Activated CD8-positive, alpha-beta memory T cell treated with anti-CD3 and anti-CD28 coated beads, Interleukin-2, amount 50 U/mL, for 1 hour (primary cell): ENCODE measurements around the gene CCL17.
"Not testable (repeated sequence)": the region's sequence is repeated elsewhere in the genome, so short reads cannot be mapped to it uniquely, and the experiment has no call there.

Source experiments
- DNase-seq: peaks from one replicate; pipeline ENCODE4 v3.0.0-alpha.2; 2020; ENCODE audit errors: extremely low read depth

CCL17 gene

GRCh38 chr16:57395026-57395425 is 9.5 kb upstream of the CCL17 start:
- DNase-seq: no peak

- no peak for DNase-seq
Measured at GRCh38 chr16:57396786-57397185, 7.8 kb upstream of the CCL17 start.

GRCh38 chr16:57397493-57397892 is 7.1 kb upstream of the CCL17 start:
- not testable (repeated sequence) for DNase-seq

DNA sequence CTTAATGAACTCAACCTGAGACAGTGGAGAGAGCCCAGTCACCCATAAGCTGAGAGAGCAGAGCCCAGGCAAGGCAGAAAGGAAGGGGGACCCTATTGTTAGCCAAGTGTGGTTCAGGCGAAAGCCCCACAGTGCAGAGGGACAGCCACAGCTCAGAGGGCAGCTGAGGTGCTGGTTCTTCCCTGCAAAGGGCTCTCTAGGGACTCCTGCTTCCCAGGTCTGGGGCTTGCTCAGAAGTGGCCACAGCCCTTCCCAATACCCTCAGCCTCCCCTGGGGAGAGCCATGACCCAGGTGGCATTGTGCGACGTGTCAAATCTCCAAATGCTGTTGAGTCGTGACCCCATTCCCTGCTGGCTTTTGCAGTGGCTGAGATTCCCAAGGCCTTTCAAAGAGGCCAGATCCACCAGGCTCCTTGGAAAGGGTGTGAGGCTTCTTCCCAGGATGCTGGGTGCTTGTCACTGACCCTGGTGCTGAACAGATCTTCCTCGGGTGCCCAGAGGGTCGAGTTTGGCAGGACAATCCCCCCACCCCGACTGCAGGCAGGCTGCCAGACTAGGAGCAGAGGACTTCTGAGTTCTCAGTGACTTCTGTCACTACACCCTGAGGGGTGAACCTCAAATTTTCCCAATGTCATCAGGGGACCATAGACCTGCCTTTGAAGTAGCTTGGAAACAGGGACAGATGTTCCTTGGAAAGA is 2.5 kb upstream of the CCL17 start:
- DNase-seq: no peak

- DNase-seq: no peak
Measured at GRCh38 chr16:57405097-57405496, 530 bp downstream of the CCL17 start.

GRCh38 chr16:57406881-57407280 is 2.3 kb downstream of the CCL17 start:
- DNase-seq: no peak

DNA sequence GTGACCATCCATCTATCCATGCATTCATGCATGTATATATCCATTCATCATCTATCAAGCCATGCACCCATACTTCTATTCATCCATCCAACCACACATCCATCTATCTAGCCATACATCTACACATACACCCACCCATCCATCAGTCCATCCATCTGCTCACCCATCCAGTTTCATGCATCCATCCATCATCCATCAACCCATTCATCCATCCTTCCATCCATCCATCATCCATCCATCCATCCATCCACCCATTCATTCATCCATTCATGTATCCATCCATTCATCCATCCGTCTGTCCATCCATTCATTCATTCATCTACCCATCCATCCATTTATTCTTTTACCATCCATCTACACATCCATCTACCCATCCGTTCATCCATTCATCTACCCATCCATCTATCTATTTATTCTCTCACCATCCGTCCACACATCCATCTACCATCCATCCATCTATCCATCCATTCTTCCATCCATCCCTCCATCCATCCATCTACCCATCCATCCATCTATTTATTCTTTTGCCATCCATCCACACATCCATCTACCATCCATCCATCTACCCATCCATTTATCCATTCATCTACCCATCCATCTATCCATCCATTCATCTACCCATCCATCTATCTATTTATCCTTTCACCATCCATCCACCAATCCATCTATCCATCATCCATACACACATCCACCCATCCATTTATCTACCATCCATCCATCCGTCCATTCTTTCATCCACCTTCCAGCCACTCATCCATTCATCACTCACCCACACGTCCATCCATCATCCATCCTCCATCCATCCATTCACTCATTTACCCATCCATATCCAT is 3.2 kb downstream of the CCL17 start:
- no peak for DNase-seq

DNA sequence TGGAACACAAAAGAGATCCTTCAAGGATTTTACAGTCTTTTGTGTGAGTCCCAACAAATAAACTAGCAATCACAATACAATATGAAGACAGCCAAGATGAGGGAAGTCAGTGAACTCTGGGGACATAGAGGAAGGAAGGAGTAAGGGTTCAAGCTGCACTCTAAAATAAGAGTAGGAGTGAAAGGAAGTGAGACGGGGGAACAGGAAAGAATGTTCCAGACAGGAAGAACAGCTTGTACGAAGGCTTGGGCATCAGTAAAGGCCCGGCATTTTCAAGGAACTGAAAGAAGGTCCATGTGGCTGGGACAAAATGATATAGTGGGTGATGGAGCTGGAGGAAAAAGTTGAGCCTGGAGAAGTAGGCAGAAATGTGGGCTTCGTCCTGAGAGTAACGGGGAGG is 4.5 kb downstream of the CCL17 start:
- no peak for DNase-seq

DNA sequence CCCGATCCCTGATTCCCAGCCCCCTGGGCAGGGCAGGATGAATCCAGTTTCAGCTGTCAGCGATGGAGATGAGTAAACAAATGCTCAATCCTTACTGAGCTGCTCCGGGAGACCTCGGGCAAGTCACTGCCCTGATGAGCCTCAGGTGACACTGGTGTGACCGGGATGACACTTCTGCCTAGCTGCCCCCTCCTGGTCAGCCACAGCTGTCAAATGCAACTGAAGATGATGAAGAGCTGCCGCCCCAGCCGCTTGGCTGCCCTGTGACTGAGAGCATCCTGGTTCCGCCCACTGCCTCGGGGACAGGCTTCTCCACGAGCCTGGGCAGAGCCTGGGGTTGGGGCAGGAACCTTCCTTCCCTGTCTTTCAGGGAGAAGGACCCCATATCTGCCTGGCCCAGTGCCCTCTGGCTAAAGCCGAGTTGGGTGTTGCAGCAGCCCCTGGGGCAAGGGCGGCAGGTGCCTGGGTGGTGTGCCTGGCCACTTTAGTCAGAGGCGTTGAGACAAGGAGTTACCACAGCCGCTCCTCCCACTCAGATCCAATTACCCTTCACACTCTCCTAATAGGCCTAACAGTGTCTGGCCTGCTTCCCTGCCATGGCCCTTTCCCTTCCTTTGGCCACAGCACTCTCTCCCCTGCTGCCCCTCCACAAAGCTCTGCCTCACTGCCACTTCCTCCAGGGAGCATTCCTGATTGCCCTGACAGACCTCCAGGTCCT is 5.5 kb downstream of the CCL17 start:
- no peak for DNase-seq

- no peak for DNase-seq
Measured at GRCh38 chr16:57411362-57411976, 6.9 kb downstream of the CCL17 start.

GRCh38 chr16:57412584-57412983 is 8.0 kb downstream of the CCL17 start:
- no peak for DNase-seq

DNA sequence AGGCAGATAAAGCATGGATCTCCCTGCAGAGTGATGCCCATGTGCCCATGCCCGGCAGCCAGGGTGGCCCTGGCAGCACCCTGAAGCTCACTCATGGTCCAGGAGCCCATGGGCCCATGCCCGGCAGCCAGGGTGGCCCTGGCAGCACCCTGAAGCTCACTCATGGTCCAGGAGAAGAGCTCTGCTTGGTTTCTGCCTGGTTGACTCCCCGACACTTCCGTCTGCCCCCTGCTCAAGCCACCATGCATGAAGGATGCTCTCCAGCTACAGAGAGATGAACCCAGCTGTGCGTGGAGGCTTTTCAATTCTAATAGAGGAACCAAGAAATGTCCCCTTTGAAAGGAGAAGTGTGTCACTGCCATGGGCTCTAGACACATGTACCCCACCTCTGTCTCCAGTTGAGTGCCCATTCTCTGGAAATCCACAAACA is 8.7 kb downstream of the CCL17 start:
- DNase-seq: no peak

DNA sequence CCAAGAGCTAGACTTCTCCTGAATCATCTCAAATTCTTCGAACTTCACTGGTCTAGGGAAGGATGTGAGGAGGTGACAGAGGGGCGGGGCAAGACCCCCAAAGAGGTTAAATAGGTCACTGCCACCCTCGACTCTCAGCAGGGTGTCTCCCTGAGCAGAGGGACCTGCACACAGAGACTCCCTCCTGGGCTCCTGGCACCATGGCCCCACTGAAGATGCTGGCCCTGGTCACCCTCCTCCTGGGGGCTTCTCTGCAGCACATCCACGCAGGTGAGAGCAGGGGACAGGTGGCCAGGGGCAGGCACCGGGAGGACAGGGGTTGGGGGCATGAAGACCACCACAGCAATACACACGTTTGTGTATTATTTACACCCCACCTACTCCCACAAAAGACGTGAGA is 9.2 kb downstream of the CCL17 start:
- no peak for DNase-seq

- no peak for DNase-seq
Measured at GRCh38 chr16:57416084-57416483, 11.5 kb downstream of the CCL17 start.

DNA sequence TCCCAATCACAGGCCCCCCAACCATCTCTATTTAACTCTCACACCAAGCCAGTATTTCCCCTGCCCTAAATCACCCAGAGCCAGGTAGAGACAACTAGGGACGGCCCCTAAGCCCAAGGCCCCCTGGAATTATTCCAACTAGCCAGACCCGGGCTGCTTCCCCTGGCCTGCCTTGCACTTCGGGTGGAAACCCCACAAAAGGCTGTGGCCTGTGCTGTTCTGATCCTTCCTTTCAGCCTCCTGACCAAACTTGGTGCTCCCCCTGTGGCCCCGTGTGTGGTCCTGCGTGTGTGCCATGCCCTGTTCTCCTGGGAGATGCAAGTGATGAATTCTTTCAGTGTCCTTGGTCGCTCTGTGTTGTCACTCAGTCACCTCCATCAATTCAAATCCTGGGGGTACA is 14.9 kb downstream of the CCL17 start:
- no peak for DNase-seq

GRCh38 chr16:57422026-57422944 is 17.7 kb downstream of the CCL17 start:
- no peak for DNase-seq

GRCh38 chr16:57423152-57423551 is 18.6 kb downstream of the CCL17 start:
- no peak for DNase-seq

- no peak for DNase-seq
Measured at GRCh38 chr16:57424583-57424982, 20.0 kb downstream of the CCL17 start.

GRCh38 chr16:57426356-57426755 is 21.8 kb downstream of the CCL17 start:
- DNase-seq: no peak

DNA sequence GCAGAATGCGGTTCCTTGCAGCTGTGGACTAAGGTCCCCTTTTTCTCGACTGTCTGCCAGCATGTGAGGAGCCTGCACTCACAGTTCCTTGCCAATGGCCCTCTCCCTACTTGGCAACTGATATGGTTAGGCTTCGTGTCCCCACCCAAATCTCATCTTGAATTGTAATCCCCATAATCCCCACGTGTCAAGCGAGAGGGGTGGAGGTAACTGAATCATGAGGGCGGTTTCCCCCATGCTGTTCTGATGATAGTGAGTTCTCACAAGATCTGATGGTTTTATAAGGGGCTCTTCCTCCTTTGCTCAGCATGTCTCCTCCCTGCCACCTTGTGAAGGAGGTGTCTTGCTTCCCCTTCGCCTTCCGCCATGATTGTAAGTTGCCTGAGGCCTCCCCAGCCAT is 22.7 kb downstream of the CCL17 start:
- DNase-seq: no peak

DNA sequence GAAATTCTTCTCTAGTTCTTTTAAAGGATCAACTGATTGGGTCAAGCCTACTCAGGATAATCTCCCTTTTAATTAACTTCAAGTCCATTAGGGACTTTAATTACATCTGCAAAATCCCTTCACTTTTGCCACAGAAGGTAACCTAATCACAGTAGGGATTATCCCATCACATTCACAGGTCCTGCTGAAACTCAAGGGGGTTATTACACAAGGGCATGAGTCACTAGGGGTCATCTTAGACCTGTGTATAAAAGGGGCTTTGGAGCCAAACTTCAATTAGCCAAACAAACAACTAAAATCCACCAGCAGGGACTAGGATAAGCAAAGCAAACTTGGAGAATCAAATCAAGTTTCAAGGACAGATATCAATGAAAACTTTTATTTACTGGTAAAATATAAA is 23.3 kb downstream of the CCL17 start:
- no peak for DNase-seq
